Breast epithelium (tissue), 4 donors: ENCODE measurements around the gene WDFY2. TPM values are rescaled to one million over a fixed set of nuclear protein-coding genes. Genes with fewer than 3 reads are reported as not detected.

Experiments
- DNase-seq, 2 donors: peaks; one replicate each; pipeline ENCODE4 v3.0.0-alpha.2; 2019; ENCODE audit warnings: low spot score in 2 of 2
- H3K27ac ChIP-seq, 2 donors: fragments of 200-600 bp; sonication (generic) in 1 of 2; one replicate each; pipeline ENCODE4 v1.5.1; 2016 to 2019; ENCODE audit warnings: mild to moderate bottlenecking in 1 of 2
- H3K27me3 ChIP-seq, 2 donors: fragments of 200-600 bp; sonication (generic) in 1 of 2; one replicate each; pipeline versions ENCODE4 v1.5.1 to v1.6.0; 2017 to 2019; ENCODE audit warnings: control low read depth in 1 of 2, mild to moderate bottlenecking in 1 of 2
- H3K36me3 ChIP-seq: fragments of 200-600 bp; one replicate; pipeline ENCODE4 v1.5.1; 2019
- H3K4me1 ChIP-seq, 2 donors: fragments of 200-600 bp; sonication (generic); one replicate each; pipeline ENCODE4 v1.5.1; 2016 to 2019; ENCODE audit warnings: control low read depth in 1 of 2
- H3K4me3 ChIP-seq, 3 donors: fragments of 200-600 bp; sonication (generic); 1 replicate in 2 of 3; 2 replicates in 1 of 3; pipeline ENCODE4 v1.5.1; 2016 to 2019; ENCODE audit warnings: mild to moderate bottlenecking in 3 of 3, moderate library complexity in 2 of 3
- H3K9me3 ChIP-seq, 2 donors: fragments of 200-600 bp; sonication (generic) in 1 of 2; one replicate each; pipeline ENCODE4 v1.5.1; 2016 to 2019; ENCODE audit warnings: control low read depth in 1 of 2
- CTCF ChIP-seq, 3 donors: fragments of 450-650 bp; IDR thresholded peaks; one replicate each; pipeline ENCODE4 v1.5.1; 2016 to 2017; ENCODE audit warnings: antibody characterized with exemption in 3 of 3, mild to moderate bottlenecking in 3 of 3, moderate library complexity in 3 of 3
- POLR2A ChIP-seq: fragments of 450-650 bp; IDR thresholded peaks from one replicate; pipeline ENCODE4 v1.6.1; 2016; ENCODE audit warnings: antibody characterized with exemption, mild to moderate bottlenecking, moderate library complexity
- POLR2AphosphoS5 ChIP-seq, 3 donors: sonication (generic); formaldehyde crosslinking; IDR thresholded peaks; one replicate each; pipeline ENCODE4 v1.6.1; 2017; ENCODE audit warnings: antibody characterized with exemption in 3 of 3
- intact Hi-C: fragments of 100-400 bp; cut with DNase I; formaldehyde crosslinking; loops from one replicate; pipeline ENCODE4 v1.15.1; 2023; ENCODE audit warnings: low total_unique reads
- total RNA-seq, 3 donors: library from RNA; depleted of rRNA; stranded (reverse); fragments of >200 nt; gene quantifications; one replicate each; pipeline ENCODE4 v1.1.0, GENCODE V29; 2016

Gene WDFY2
- total RNA-seq, 3 donors from 2014 or later = 21.0 to 27.7 (median 21.4) TPM

GRCh38 chr13:51596541-51596940 is 12.3 kb downstream of the WDFY2 start:
- H3K4me3 ChIP-seq = no peak overlapping the region
- intact Hi-C loops = no loop called here
- H3K9me3 ChIP-seq = no peaks in the 10 kb centered on the region
- no peaks in the 10 kb centered on the region for H3K4me1 ChIP-seq
- H3K36me3 ChIP-seq = no peaks in the 10 kb centered on the region
- DNase-seq = no peak
- TF ChIP-seq CTCF (IDR thresholded peaks at IDR 0.05) (no peak), POLR2AphosphoS5 (IDR thresholded peaks at IDR 0.05) (no peak), POLR2A (no peak)
- H3K27ac ChIP-seq = no peak overlapping the region
- H3K27me3 ChIP-seq = no peaks in the 10 kb centered on the region

GRCh38 chr13:51599444-51600176 is 15.3 kb downstream of the WDFY2 start:
- H3K27me3 ChIP-seq = no peaks in the 10 kb centered on the region
- H3K9me3 ChIP-seq = no peaks in the 10 kb centered on the region
- no peak overlapping the region for H3K27ac ChIP-seq
- TF ChIP-seq CTCF (IDR thresholded peaks at IDR 0.05) = no peak
- no peak for TF ChIP-seq POLR2AphosphoS5 (IDR thresholded peaks at IDR 0.05)
- TF ChIP-seq POLR2A = no peak
- no peaks in the 10 kb centered on the region for H3K4me1 ChIP-seq
- H3K4me3 ChIP-seq = no peak overlapping the region
- intact Hi-C loops = no loop called here
- DNase-seq = no peak
- H3K36me3 ChIP-seq = no peaks in the 10 kb centered on the region

- Histone ChIP-seq H3K4me1 (no peaks in the 10 kb centered on the region), H3K36me3 (no peaks in the 10 kb centered on the region), H3K27ac (no peak overlapping the region), H3K27me3 (no peaks in the 10 kb centered on the region), H3K4me3 (no peak overlapping the region), H3K9me3 (no peaks in the 10 kb centered on the region)
- TF ChIP-seq POLR2A = no peak
- no peak for TF ChIP-seq POLR2AphosphoS5 (IDR thresholded peaks at IDR 0.05)
- no peak for TF ChIP-seq CTCF (IDR thresholded peaks at IDR 0.05)
- intact Hi-C loops = no loop called here
- no peak for DNase-seq
These were observed 16.4 kb downstream of the WDFY2 start for GRCh38 chr13:51600703-51601102.

- Histone ChIP-seq H3K27me3 (no peaks in the 10 kb centered on the region), H3K4me3 (no peak overlapping the region), H3K9me3 (no peaks in the 10 kb centered on the region), H3K27ac (no peak overlapping the region), H3K4me1 (no peaks in the 10 kb centered on the region), H3K36me3 (no peaks in the 10 kb centered on the region)
- intact Hi-C loops = no loop called here
- DNase-seq = no peak
- TF ChIP-seq POLR2AphosphoS5 (IDR thresholded peaks at IDR 0.05) (no peak), POLR2A (no peak), CTCF (IDR thresholded peaks at IDR 0.05) (no peak)
These were observed 17.6 kb downstream of the WDFY2 start for GRCh38 chr13:51601601-51602565.

- no peak overlapping the region for H3K4me3 ChIP-seq
- no peak overlapping the region for H3K27ac ChIP-seq
- intact Hi-C loops = no loop called here
- H3K4me1 ChIP-seq = no peaks in the 10 kb centered on the region
- no peaks in the 10 kb centered on the region for H3K36me3 ChIP-seq
- no peaks in the 10 kb centered on the region for H3K9me3 ChIP-seq
- no peaks in the 10 kb centered on the region for H3K27me3 ChIP-seq
- no peak for DNase-seq
- TF ChIP-seq POLR2A = no peak
- TF ChIP-seq CTCF (IDR thresholded peaks at IDR 0.05) = no peak
- no peak for TF ChIP-seq POLR2AphosphoS5 (IDR thresholded peaks at IDR 0.05)
These were observed 19.5 kb downstream of the WDFY2 start for GRCh38 chr13:51603716-51604115.
